Colonic mucosa (tissue), 4 donors: ENCODE results near the gene GCC2. TPM values are rescaled to one million over a fixed set of nuclear protein-coding genes. Genes with fewer than 3 reads are reported as not detected.

Source experiments
- DNase-seq: peaks from one replicate; pipeline ENCODE4 v3.0.0-alpha.2; 2020
- H3K27ac ChIP-seq: fragments of 200-600 bp; one replicate; pipeline ENCODE4 v1.8.0; 2021
- H3K27me3 ChIP-seq: fragments of 200-600 bp; one replicate; pipeline ENCODE4 v1.8.0; 2021
- H3K36me3 ChIP-seq: fragments of 200-600 bp; one replicate; pipeline ENCODE4 v1.8.0; 2021
- H3K4me1 ChIP-seq: fragments of 200-600 bp; one replicate; pipeline ENCODE4 v1.8.0; 2021; ENCODE audit warnings: mild to moderate bottlenecking
- H3K4me3 ChIP-seq: fragments of 200-600 bp; one replicate; pipeline ENCODE4 v1.8.0; 2021
- H3K9ac ChIP-seq, 2 donors: one replicate each; pipeline ENCODE4 v1.7.0; 2013; ENCODE audit warnings: control low read depth in 2 of 2, low read depth in 2 of 2, low read length in 2 of 2
- H3K9me3 ChIP-seq: fragments of 200-600 bp; one replicate; pipeline ENCODE4 v1.8.0; 2021
- CTCF ChIP-seq: fragments of 200-600 bp; IDR thresholded peaks from one replicate; pipeline ENCODE4 v1.8.0; 2022; ENCODE audit warnings: antibody characterized with exemption, mild to moderate bottlenecking
- intact Hi-C: fragments of 100-400 bp; cut with DNase I; formaldehyde crosslinking; loops from one replicate; pipeline ENCODE4 v1.14.1; 2022
- total RNA-seq, 2 donors: library from RNA; stranded (reverse); fragmentation: NEBNext Ultra II Directional in 1 of 2; extraction: Animal tissue kit (Norgen Biotek cat#: 25700) in 1 of 2; gene quantifications; one replicate each; pipeline ENCODE4 v1.2.1, GENCODE V29; 2021
- donor health status: healthy.
- donor health status: DM: no; HTN: no; CAD: no.
- donor health status: DM: no; HTN: no; CAD: no.

The GCC2 gene
- total RNA-seq, 2 donors from 2014 or later, result 57.9 to 101 TPM

GRCh38 chr2:108533832-108534583, 85.0 kb downstream of the GCC2 start, which contains the start of gene LIMS1:
Gene LIMS1, plus strand, starts transcription at chr2:108534470. Its CDS starts 93 bp downstream, at chr2:108534563.
- Histone ChIP-seq H3K36me3 (no peaks in the 10 kb centered on the region), H3K27me3 (no peaks in the 10 kb centered on the region), H3K9me3 (no peaks in the 10 kb centered on the region), H3K4me1 (no peaks in the 10 kb centered on the region), H3K27ac (peak within 1 kb of the TSS; percentile 95), H3K4me3 (peak within 1 kb of the TSS; percentile 61), H3K9ac (peak within 1 kb of the TSS; percentile 85 to 95)
- TF ChIP-seq CTCF, result no peak
- intact Hi-C loops, result no loop called here
- DNase-seq, result peak; percentile 91

- Histone ChIP-seq H3K36me3 (no peaks in the 10 kb centered on the region), H3K27ac (peak overlapping the region; percentile 95), H3K4me1 (no peaks in the 10 kb centered on the region)
Observed at GRCh38 chr2:108534584-108535356, 85.8 kb downstream of the GCC2 start.

GRCh38 chr2:108535357-108535631, 86.3 kb downstream of the GCC2 start:
- Histone ChIP-seq H3K36me3 (no peaks in the 10 kb centered on the region), H3K4me1 (no peaks in the 10 kb centered on the region), H3K9ac (peak overlapping the region in 1 of 2 donors; percentile 95), H3K9me3 (no peaks in the 10 kb centered on the region), H3K4me3 (peak overlapping the region; percentile 61), H3K27me3 (no peaks in the 10 kb centered on the region), H3K27ac (peak overlapping the region; percentile 68)
- TF ChIP-seq CTCF, result no peak
- DNase-seq, result no peak
- intact Hi-C loops, result no loop called here

More at GRCh38 chr2:108534584-108535356, 85.8 kb downstream of the GCC2 start:
- peak; percentile 43 for DNase-seq
- Histone ChIP-seq H3K4me3 (peak overlapping the region; percentile 61), H3K9me3 (no peaks in the 10 kb centered on the region), H3K27me3 (no peaks in the 10 kb centered on the region), H3K9ac (peak overlapping the region; percentile 79 to 95)
- intact Hi-C loops, result no loop called here
- no peak for TF ChIP-seq CTCF

- no peak for DNase-seq
- Histone ChIP-seq H3K27me3 (no peaks in the 10 kb centered on the region), H3K4me3 (peak overlapping the region; percentile 61), H3K9ac (no peak overlapping the region), H3K4me1 (no peaks in the 10 kb centered on the region), H3K36me3 (no peaks in the 10 kb centered on the region), H3K27ac (no peak overlapping the region), H3K9me3 (no peaks in the 10 kb centered on the region)
- intact Hi-C loops, result no loop called here
- TF ChIP-seq CTCF, result no peak
Observed at GRCh38 chr2:108536133-108536780, 87.3 kb downstream of the GCC2 start.

GRCh38 chr2:108536911-108537310, 87.9 kb downstream of the GCC2 start:
- DNase-seq, result no peak
- no peak for TF ChIP-seq CTCF
- Histone ChIP-seq H3K4me1 (no peaks in the 10 kb centered on the region), H3K9ac (no peak overlapping the region), H3K4me3 (no peak overlapping the region), H3K36me3 (no peaks in the 10 kb centered on the region), H3K27me3 (no peaks in the 10 kb centered on the region), H3K9me3 (no peaks in the 10 kb centered on the region), H3K27ac (no peak overlapping the region)
- intact Hi-C loops, result no loop called here
